Caco-2 (cell line): ENCODE results near the gene GNG3. TPM values are rescaled to one million over a fixed set of nuclear protein-coding genes. Genes with fewer than 3 reads are reported as not detected.

Experiments
- BruUV-seq: library from RNA; stranded (reverse); fragments of 400-500 nt; replicated peaks from 2 replicates; lab custom pipeline; 2021; lab: Mats Ljungman, UMichigan
- CTCF ChIA-PET: fragments of 300-600 bp; sonication (Branson Sonifier 250); formaldehyde crosslinking; loops from one replicate; lab custom pipeline; 2022; ENCODE audit warnings: antibody characterized with exemption; lab: Charles Lee
- POLR2A ChIA-PET: fragments of 300-600 bp; sonication (Branson Sonifier 250); formaldehyde crosslinking; loops from one replicate; lab custom pipeline; 2022; ENCODE audit warnings: antibody characterized with exemption; lab: Charles Lee
- DNase-seq, 2 experiments: peaks; one replicate each; pipeline versions ENCODE4 v3.0.0 to v3.0.0-alpha.2; 2020 to 2022
- H3K27me3 ChIP-seq: replicated peaks from 2 replicates; pipeline ENCODE4 v1.6.0; 2011; ENCODE audit warnings: low read length; ENCODE audit not compliant: control insufficient read depth, insufficient read depth
- H3K36me3 ChIP-seq: 2 replicates; pipeline ENCODE4 v1.5.1; 2011; ENCODE audit warnings: low read length; ENCODE audit not compliant: control insufficient read depth, insufficient read depth
- H3K4me1 ChIP-seq: fragments of 250-450 bp; sonication (Bioruptor Pico); 2 replicates; pipeline ENCODE4 v1.5.1; 2020; ENCODE audit warnings: mild to moderate bottlenecking
- H3K4me3 ChIP-seq: 2 replicates; pipeline ENCODE4 v1.5.1; 2011; ENCODE audit warnings: low read depth, mild to moderate bottlenecking, control low read depth, low read length
- H3K9me3 ChIP-seq: fragments of 250-450 bp; sonication (Bioruptor Pico); 2 replicates; pipeline ENCODE4 v1.5.1; 2020; ENCODE audit warnings: mild to moderate bottlenecking, moderate library complexity
- H3K27ac Mint-ChIP-seq: one replicate; pipeline ENCODE4 v1.8.0; 2022; ENCODE audit warnings: mixed read lengths; ENCODE audit not compliant: unreplicated experiment
- H3K27me3 Mint-ChIP-seq: one replicate; pipeline ENCODE4 v1.8.0; 2022; ENCODE audit warnings: mixed read lengths; ENCODE audit not compliant: insufficient read depth, unreplicated experiment
- H3K36me3 Mint-ChIP-seq: one replicate; pipeline ENCODE4 v1.8.0; 2022; ENCODE audit warnings: mild to moderate bottlenecking, mixed read lengths; ENCODE audit not compliant: insufficient read depth, unreplicated experiment
- H3K4me1 Mint-ChIP-seq: one replicate; pipeline ENCODE4 v1.8.0; 2022; ENCODE audit warnings: low read depth, mixed read lengths; ENCODE audit not compliant: unreplicated experiment
- H3K4me3 Mint-ChIP-seq: one replicate; pipeline ENCODE4 v1.8.0; 2022; ENCODE audit warnings: mild to moderate bottlenecking, moderate library complexity, mixed read lengths; ENCODE audit not compliant: unreplicated experiment
- H3K9me3 Mint-ChIP-seq: one replicate; pipeline ENCODE4 v1.8.0; 2022; ENCODE audit warnings: mixed read lengths; ENCODE audit not compliant: unreplicated experiment
- CTCF ChIP-seq, 2 experiments: fragments of 200-600 bp in 1 of 2; IDR thresholded peaks; 1 replicate in 1 of 2; 2 replicates in 1 of 2; pipeline versions ENCODE4 v1.5.1 to v1.8.0; 2011 to 2022; ENCODE audit warnings: antibody characterized with exemption in 1 of 2, control low read depth in 1 of 2, inconsistent platforms in 1 of 2, low read depth in 1 of 2, low read length in 1 of 2, mild to moderate bottlenecking in 1 of 2, moderate library complexity in 1 of 2; ENCODE audit not compliant: insufficient read depth in 1 of 2, severe bottlenecking in 1 of 2, unreplicated experiment in 1 of 2
- intact Hi-C: fragments of 100-400 bp; cut with micrococcal nuclease; formaldehyde crosslinking; loops from one replicate; pipeline ENCODE4 v1.10.0; 2022; ENCODE audit not compliant: unreplicated experiment
- total RNA-seq: library from RNA; stranded (reverse); gene quantifications from 2 replicates; pipeline ENCODE4 v1.2.3, GENCODE V29; 2022

GNG3 gene
- total RNA-seq, 1 experiment from 2014 or later, result not detected

- H3K27me3 ChIP-seq, result no peaks in the 10 kb centered on the region
These were observed 46.5 kb downstream of the GNG3 start, which contains the start of gene ZBTB3 for GRCh38 chr11:62753736-62754603. TSS of gene ZBTB3 (minus strand) at chr11:62754160. CDS start at chr11:62753664, 496 bp downstream.

DNA sequence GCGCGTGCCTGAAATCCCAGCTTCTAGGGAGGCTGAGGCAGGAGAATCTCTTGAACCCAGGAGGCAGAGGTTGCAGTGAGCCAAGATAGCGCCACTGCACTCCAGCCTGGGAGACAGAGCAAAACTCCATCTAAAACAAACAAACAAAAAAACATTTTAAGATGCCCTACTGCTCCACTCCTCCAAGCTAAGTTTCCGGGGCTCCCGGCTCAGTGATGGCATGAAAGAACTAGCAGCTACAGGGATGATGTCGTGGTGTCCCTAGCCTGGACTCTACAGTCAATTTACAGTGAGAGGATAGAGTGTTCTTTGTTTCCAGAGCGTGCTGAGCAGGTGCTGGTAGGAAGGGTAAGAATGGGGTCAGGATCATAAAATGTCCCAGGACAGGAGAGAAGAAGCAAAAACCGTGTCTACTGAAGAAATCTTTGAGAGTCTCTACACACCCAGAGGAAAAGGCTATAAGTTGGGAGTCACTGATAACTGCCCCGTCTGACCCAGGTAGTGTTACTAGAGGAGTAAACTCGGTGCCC lies 47.7 kb downstream of the GNG3 start:
- no peaks in the 10 kb centered on the region for H3K27me3 Mint-ChIP-seq
- no peak for TF ChIP-seq CTCF (IDR thresholded peaks at IDR 0.05; ENCODE audit: insufficient read depth in 1 of 2, low read depth in 1 of 2, low read length in 1 of 2, severe bottlenecking in 1 of 2, unreplicated experiment in 1 of 2)
- intact Hi-C loops, result no loop called here
- H3K27ac Mint-ChIP-seq, result no peak overlapping the region
- H3K9me3 Mint-ChIP-seq, result no peaks in the 10 kb centered on the region
- H3K27me3 ChIP-seq, result no peaks in the 10 kb centered on the region
- H3K9me3 ChIP-seq, result no peaks in the 10 kb centered on the region
- ChIA-PET POLR2A (interaction anchor here (0.6 to 2.1 kb wide), 2 partner anchors 27 to 614 kb away, joined by 7 to 71 read pairs; partner anchors contain the start of genes HNRNPUL2, SLC22A9 and TTC9C), CTCF (no interaction called here)
- no peak for DNase-seq
- H3K4me3 Mint-ChIP-seq, result peak overlapping the region; percentile 97
- no peaks in the 10 kb centered on the region for H3K4me1 Mint-ChIP-seq
- no peak overlapping the region for H3K4me3 ChIP-seq
- BruUV-seq, result TSS peak; percentile 52
- H3K4me1 ChIP-seq, result peaks cover 9% of the 10 kb centered on the region; the same call in 1 of the 2 replicates
- peaks cover 3% of the 10 kb centered on the region for H3K36me3 ChIP-seq
- peaks cover 23% of the 10 kb centered on the region for H3K36me3 Mint-ChIP-seq

More at GRCh38 chr11:62753736-62754603, 46.5 kb downstream of the GNG3 start, which contains the start of gene ZBTB3:
- Histone ChIP-seq H3K9me3 (no peaks in the 10 kb centered on the region), H3K4me1 (peaks cover 9% of the 10 kb centered on the region; the same call in 1 of the 2 replicates), H3K36me3 (peaks cover 3% of the 10 kb centered on the region), H3K4me3 (peak within 1 kb of the TSS; percentile 56)
- H3K9me3 Mint-ChIP-seq, result no peaks in the 10 kb centered on the region
- no peaks in the 10 kb centered on the region for H3K4me1 Mint-ChIP-seq
- ChIA-PET POLR2A (interaction anchor here (0.6 to 2.1 kb wide), 30 partner anchors 8 to 273 kb away, joined by 3 to 71 read pairs (median 8); partner anchors contain the start of genes B3GAT3, C11orf98, CSKMT and EEF1G), CTCF (interaction anchor here (0.5 to 1.7 kb wide), 17 partner anchors 8 to 359 kb away, joined by 3 to 48 read pairs (median 5); partner anchors contain the start of genes HNRNPUL2, MTA2, POLR2G and TAF6L)
- H3K27ac Mint-ChIP-seq, result peak within 1 kb of the TSS; percentile 95
- no peak for TF ChIP-seq CTCF (IDR thresholded peaks at IDR 0.05; ENCODE audit: insufficient read depth in 1 of 2, low read depth in 1 of 2, low read length in 1 of 2, severe bottlenecking in 1 of 2, unreplicated experiment in 1 of 2)
- no peaks in the 10 kb centered on the region for H3K27me3 Mint-ChIP-seq
- peak; percentile 98 to 99 for DNase-seq
- peaks cover 23% of the 10 kb centered on the region for H3K36me3 Mint-ChIP-seq
- intact Hi-C loops, result loop anchor here (1.0 to 2.0 kb wide), 2 partner anchors 7 to 25 kb away; partner anchors contain the start of genes POLR2G and TTC9C
- peak within 1 kb of the TSS; percentile 97 for H3K4me3 Mint-ChIP-seq
- BruUV-seq, result no TSS peak
